SJSA1 (cell line): ENCODE data around the gene EXOSC3. TPM values are rescaled to one million over a fixed set of nuclear protein-coding genes. Genes with fewer than 3 reads are reported as not detected.

Experiments used
- DNase-seq, 2 experiments: peaks; one replicate each; pipeline ENCODE4 v3.0.0-alpha.2; 2015 to 2020; ENCODE audit warnings: low spot score in 2 of 2, low read depth in 1 of 2
- H3K27ac ChIP-seq: fragments of 250-450 bp; sonication (Bioruptor Pico); 2 replicates; pipeline ENCODE4 v1.5.1; 2020; ENCODE audit warnings: mild to moderate bottlenecking, moderate library complexity
- H3K27me3 ChIP-seq: fragments of 250-450 bp; sonication (Bioruptor Pico); replicated peaks from 2 replicates; pipeline ENCODE4 v1.5.1; 2020; ENCODE audit warnings: mild to moderate bottlenecking, moderate library complexity
- H3K36me3 ChIP-seq: fragments of 250-450 bp; sonication (Bioruptor Pico); 2 replicates; pipeline ENCODE4 v1.5.1; 2020; ENCODE audit warnings: mild to moderate bottlenecking
- H3K4me1 ChIP-seq: fragments of 250-450 bp; sonication (Bioruptor Pico); replicated peaks from 2 replicates; pipeline ENCODE4 v1.6.1; 2021; ENCODE audit warnings: mild to moderate bottlenecking
- H3K4me3 ChIP-seq: fragments of 250-450 bp; sonication (Bioruptor Pico); 2 replicates; pipeline ENCODE4 v1.5.1; 2020; ENCODE audit warnings: mild to moderate bottlenecking
- H3K9me3 ChIP-seq: fragments of 250-450 bp; sonication (Bioruptor Pico); replicated peaks from 2 replicates; pipeline ENCODE4 v1.5.1; 2020; ENCODE audit warnings: mild to moderate bottlenecking
- total RNA-seq: library from RNA; depleted of rRNA; stranded (reverse); fragments of >200 nt; shearing (Covaris generic); gene quantifications from 2 replicates; pipeline ENCODE4 v1.2.3, GENCODE V29; 2014; rRNA removed

EXOSC3 gene
- total RNA-seq, 1 experiment from 2014 or later, result 34.9 TPM

GRCh38 chr9:37740128-37740527, 44.7 kb downstream of the EXOSC3 start:
- Histone ChIP-seq H3K27ac (no peak overlapping the region), H3K36me3 (no peaks in the 10 kb centered on the region), H3K4me1 (no peaks in the 10 kb centered on the region), H3K27me3 (no peaks in the 10 kb centered on the region), H3K4me3 (no peak overlapping the region), H3K9me3 (no peaks in the 10 kb centered on the region)
- DNase-seq, result no peak

GRCh38 chr9:37739222-37739621, 45.6 kb downstream of the EXOSC3 start:
- H3K4me3 ChIP-seq, result no peak overlapping the region
- no peaks in the 10 kb centered on the region for H3K36me3 ChIP-seq
- no peak overlapping the region for H3K27ac ChIP-seq
- no peaks in the 10 kb centered on the region for H3K9me3 ChIP-seq
- H3K4me1 ChIP-seq, result no peaks in the 10 kb centered on the region
- no peaks in the 10 kb centered on the region for H3K27me3 ChIP-seq
- DNase-seq, result no peak

GRCh38 chr9:37732952-37733351, 51.9 kb downstream of the EXOSC3 start:
- DNase-seq, result no peak
- Histone ChIP-seq H3K27ac (no peak overlapping the region), H3K36me3 (no peaks in the 10 kb centered on the region), H3K9me3 (no peaks in the 10 kb centered on the region), H3K27me3 (no peaks in the 10 kb centered on the region; the same call in 1 of the 2 replicates), H3K4me1 (no peaks in the 10 kb centered on the region), H3K4me3 (no peak overlapping the region)

GRCh38 chr9:37732086-37732741, 52.6 kb downstream of the EXOSC3 start:
- H3K27ac ChIP-seq, result no peak overlapping the region
- H3K4me3 ChIP-seq, result no peak overlapping the region
- H3K36me3 ChIP-seq, result no peaks in the 10 kb centered on the region
- no peaks in the 10 kb centered on the region for H3K4me1 ChIP-seq
- H3K9me3 ChIP-seq, result no peaks in the 10 kb centered on the region
- DNase-seq, result no peak
- no peaks in the 10 kb centered on the region; the same call in 1 of the 2 replicates for H3K27me3 ChIP-seq

GRCh38 chr9:37730839-37731238, 54.0 kb downstream of the EXOSC3 start:
- no peaks in the 10 kb centered on the region for H3K9me3 ChIP-seq
- no peaks in the 10 kb centered on the region for H3K4me1 ChIP-seq
- no peak overlapping the region for H3K4me3 ChIP-seq
- no peaks in the 10 kb centered on the region for H3K36me3 ChIP-seq
- H3K27ac ChIP-seq, result no peak overlapping the region
- no peak for DNase-seq
- no peaks in the 10 kb centered on the region; the same call in 1 of the 2 replicates for H3K27me3 ChIP-seq

- Histone ChIP-seq H3K4me3 (no peak overlapping the region), H3K4me1 (no peaks in the 10 kb centered on the region), H3K27me3 (no peaks in the 10 kb centered on the region; the same call in 1 of the 2 replicates), H3K36me3 (no peaks in the 10 kb centered on the region), H3K9me3 (no peaks in the 10 kb centered on the region), H3K27ac (no peak overlapping the region)
- no peak for DNase-seq
These were observed 54.6 kb downstream of the EXOSC3 start for GRCh38 chr9:37730256-37730655.

Other genes starting within 250 kb of the EXOSC3 start
- 3.6 and 5.1 TPM in 2 replicates for gene FBXO10, start 208.7 kb downstream of the EXOSC3 start, total RNA-seq
- 131 and 132 TPM in 2 replicates for gene TOMM5, start 192.5 kb downstream of the EXOSC3 start, total RNA-seq
- not detected in 2 replicates for gene FRMPD1, start 134.1 kb downstream of the EXOSC3 start, total RNA-seq
- gene TRMT10B, start 31.3 kb downstream of the EXOSC3 start, total RNA-seq, result 0.81 and 1.2 TPM in 2 replicates
- gene DCAF10, start 15.7 kb upstream of the EXOSC3 start, total RNA-seq, result 3.2 and 8.9 TPM in 2 replicates
- gene SLC25A51, start 119.1 kb upstream of the EXOSC3 start, total RNA-seq, result 10.0 and 18.8 TPM in 2 replicates